ENCODE data around the gene SLC35D2.
"Not testable (repeated sequence)": the region's sequence is repeated elsewhere in the genome, so short reads cannot be mapped to it uniquely, and the experiment has no call there.

Gene SLC35D2

DNA sequence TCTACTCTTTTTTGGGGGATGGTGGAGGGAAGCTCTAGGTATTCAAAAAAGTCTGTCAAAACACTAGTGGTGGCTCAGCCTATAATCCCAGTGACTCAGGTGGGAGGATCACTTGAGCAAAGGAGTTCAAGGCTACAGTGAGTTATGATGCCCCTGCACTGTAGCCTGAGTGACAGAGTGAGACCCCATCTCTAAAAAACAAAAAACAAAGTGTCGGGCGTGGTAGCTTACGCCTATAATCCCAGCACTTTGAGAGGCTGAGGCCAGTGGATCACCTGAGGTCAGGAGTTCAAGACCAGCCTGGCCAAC is 15.8 kb upstream of the SLC35D2 start:
- DNase-seq, result no peak

DNA sequence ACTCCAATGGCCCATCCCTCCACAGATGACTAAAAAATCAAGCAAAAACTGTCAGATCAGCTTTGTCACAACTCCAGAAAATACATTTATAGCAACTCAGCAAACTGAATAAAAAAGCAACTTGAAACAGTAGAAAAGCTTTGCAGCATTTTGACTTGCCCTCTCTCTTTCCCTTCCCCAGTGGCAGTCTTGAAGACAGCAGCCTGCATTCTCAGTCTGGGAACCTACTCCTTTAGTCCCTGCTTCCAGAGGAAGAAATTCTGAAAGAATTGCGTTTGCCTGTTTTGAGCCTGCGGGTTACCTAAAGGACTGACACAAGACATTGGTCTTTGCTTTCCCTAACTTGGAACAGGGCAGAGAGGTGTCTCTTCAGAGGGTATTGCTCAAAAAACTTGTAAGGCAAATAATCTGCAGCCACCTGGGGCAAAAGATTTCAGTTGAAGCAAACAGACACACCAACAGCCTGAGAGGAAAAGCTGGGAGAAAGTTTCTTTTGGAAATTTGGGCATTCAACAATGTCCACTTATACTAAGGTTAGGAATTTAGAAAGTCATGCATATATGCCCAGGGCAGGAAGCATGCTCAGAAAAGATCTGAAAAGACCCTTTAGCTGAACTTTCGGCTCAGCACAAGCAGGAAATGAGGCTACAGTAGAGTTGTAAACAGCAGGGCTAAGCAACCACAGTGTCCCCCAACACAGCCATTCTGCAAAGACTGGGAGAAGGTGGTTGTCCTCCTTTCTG is 15.2 kb upstream of the SLC35D2 start:
- DNase-seq, result no peak

DNA sequence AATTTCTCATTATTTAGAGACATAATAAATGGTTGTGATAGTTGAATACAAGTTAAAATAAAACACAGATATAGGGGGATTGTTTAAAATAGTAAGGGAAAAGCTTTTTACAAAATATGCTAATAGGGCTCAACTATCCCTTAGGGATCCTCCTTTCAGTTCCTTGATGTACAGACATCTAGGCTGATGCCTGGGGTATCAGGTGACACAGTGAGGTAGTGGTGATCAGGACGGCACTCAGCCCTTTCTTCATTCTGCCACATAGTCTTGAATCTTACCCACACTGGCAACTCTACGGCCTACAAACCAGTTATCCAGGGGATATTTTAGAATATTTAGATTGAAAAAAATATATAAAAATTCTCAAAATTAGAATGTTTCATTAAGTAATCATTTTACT is 12.5 kb upstream of the SLC35D2 start:
- DNase-seq, result no peak

DNA sequence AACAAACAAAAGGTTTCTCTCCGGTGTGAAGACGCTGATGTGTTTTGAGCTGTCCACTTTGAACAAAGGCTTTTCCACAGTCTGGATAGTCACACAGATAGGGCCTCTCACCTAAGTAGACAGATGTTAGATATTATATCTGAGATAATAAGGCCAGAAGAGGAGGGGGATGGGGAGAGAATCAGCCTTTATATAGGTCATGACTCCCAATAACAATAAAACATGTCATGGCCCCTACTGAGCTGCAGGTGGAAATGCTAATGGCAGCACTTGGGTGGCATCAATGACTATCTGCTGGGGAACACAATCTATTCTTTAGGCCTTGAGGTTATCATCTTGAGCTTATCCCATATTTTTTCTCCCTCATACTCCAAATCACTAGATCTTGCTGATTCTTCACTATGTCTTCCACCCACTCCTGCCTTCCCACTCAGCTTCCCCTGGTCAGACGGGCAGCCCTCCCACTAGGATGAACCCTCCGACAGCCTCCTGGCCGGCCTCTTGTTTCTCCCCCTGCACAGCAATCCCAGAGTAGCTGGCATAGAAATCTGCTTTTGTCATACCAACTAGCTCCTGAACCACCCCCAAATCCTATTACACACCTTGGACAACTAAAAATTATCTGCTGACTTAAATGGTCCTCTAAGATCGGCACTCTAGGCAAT is 11.5 kb upstream of the SLC35D2 start:
- no peak for DNase-seq

DNA sequence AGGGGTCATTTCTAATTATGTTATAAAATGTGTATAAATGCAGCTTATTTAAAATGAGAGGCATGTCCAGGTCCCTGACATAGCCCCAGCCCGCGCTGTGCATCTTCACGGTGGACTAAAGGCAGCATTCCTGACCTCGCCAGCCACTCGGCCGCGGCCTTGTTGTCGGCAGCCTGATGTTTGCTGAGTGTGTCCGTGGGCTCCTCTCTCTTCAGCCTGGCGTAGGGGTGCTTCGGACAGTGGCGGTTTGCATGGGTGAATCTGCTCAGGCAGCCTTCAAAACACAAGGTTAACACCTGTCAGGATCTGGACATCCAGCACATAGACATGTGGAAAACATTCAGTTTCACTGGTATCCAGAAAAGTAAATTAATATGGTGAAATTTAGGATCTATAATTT is 8.8 kb upstream of the SLC35D2 start:
- no peak for DNase-seq

DNA sequence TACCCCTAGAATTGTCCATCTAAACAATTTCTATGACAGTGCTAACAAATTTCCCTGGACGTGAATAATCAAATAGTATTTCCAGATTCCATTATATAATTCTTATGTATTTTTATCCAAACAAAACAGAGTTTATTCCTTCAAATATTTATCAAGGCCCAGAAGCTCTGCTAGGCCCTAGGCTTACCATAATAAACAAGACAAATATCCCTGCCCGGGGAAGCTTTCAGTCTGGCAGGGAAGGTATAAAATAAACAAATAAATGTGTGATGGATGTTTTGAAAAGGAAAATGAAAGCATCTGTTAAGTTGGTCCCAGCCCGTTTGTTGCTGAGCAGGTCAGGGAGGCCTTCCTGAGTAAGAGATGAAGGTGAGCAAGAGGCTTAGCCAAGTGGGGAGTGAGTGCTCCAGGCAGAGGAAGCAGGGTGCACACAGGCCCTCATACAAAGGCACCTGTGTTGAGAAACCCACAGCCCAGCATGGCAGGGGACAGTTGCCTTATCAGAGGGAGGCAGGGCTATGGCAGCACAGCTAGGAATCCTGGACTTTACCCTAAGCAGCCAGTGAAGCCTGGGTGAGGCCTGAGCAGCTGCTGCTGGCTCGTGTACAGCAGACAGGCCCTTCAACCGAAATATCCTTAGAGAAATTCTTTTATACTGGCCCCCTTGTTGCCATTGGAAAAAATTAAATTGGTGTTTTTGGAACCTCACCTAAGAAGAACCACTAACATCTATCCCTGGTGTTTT is 7.7 kb upstream of the SLC35D2 start:
- no peak for DNase-seq

DNA sequence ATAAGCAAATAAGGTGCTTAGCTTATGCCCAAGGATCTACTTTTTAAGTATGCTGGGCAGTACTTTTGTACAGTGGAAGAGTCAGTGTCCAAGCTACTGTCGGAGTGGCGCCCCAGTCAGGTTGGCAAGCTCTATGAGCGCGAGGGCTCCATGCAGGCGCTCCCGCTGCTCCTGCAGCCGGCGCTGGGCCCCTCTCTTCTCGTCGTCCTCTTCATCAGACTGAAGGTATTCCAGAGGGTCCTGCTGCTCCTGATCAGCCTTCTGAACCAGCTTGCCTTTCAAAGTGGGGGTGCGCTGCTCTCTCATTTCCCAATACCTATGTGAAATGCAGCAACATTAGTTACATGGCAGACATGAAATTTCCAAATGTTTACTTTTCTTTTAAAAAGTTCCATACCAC is 4.6 kb upstream of the SLC35D2 start:
- DNase-seq, result no peak

DNA sequence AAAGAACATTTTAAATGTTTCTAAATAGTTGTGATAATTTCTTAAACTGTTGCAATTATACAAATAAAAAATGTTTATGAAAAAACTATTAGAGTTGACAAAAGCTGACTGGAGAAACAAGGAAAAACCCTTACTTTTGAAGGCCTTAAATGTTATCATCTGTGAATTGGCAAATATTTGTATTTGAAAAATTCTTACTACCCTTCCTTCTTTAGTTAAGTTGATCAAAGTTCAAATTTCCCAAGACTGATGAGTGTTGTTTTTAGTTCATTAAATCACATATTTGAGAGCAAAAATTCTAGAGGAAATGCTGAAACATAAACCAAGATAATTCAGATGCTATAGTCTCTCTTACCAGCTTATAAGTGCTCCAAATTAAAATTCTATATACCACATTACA is 2.6 kb upstream of the SLC35D2 start:
- DNase-seq, result no peak

DNA sequence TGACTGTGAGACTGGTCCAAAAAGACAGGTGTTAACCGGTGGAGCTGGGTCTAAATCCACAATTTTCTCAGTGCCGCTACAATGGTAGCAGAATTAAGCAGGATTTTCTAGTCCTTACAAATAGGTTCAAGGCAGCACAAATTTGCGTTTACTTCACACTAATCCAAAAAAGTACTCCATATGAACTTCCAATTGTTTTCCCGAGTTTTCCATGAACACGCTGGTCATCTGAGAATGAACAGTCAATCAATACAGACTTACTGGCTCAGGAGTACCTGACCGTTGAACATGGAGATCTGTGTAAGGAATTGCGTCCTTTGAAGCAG is 709 bp downstream of the SLC35D2 start:
- DNase-seq, result no peak

DNA sequence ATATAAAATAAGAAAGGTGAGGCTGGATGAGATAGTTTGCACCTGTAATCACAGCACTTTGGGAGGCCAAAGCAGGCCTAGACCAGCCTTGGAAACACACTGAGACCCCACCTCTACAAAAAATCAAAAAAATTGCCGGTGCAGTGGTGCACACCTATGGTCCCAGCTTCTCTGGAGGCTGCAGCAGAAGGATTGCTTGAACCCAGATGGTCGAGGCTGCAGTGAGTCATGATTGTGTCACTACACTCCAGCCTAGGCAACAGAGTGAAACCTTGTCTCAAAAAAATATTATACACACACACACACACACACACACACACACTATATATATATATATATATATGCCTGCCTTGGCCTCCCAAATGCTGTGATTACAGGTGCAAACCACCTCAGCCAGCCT is 1.3 kb downstream of the SLC35D2 start:
- DNase-seq, result no peak

DNA sequence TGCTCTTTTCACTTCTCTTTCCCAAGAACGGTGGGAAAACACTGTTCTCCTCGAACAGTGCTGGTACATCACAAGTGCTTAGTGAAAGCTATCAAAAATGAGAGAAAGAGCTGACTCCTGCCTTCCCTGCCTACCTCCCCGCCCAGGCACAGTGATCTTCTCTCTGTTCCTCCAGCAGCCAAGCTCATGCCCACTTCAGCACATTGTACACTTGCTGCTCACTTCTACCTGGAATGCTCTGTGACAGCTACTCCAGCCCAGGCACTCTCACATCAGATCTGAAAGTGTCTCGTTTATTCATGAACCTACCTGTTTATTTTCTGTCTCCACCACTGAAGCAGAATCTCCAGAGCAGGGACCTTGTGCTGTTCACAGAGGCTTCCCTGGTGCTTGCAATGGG is 1.8 kb downstream of the SLC35D2 start:
- no peak for DNase-seq

DNA sequence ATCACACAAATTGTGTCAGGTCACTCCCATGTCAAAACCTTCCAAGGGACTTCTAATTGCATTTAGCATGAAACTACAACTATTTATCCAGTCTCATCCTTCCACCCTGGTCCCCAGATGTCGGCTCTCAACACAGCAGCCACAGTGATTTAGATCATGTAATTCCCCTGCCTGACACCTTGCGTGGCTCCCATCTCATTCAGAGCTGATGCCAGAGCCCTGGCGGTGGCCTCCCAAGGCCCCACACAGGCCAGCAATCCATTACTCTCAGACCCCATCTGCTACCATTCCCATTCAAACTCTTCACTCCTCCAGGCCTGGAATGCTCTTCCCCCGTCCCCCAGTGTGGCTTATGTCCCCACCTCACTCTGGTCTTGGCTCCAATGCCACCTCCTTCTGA is 2.4 kb downstream of the SLC35D2 start:
- DNase-seq, result no peak

DNA sequence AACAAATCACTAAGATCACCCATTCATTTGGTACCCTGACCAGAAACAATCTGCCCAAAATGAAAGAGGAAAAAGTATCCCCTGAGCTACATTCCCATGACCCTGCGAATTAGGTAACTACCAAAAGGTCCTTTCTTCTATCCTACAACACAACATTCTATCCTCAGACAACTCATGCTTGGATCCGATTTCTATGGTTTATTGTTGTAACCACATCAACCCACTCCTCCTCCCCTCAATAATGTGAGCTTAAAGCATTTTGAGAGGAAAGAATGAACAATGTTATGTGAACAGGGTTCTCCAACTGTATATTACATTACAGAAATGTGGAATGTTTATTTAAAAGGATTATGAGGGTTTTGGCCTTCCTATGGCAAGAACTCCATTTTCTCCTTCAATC is 4.0 kb downstream of the SLC35D2 start:
- DNase-seq, result no peak

DNA sequence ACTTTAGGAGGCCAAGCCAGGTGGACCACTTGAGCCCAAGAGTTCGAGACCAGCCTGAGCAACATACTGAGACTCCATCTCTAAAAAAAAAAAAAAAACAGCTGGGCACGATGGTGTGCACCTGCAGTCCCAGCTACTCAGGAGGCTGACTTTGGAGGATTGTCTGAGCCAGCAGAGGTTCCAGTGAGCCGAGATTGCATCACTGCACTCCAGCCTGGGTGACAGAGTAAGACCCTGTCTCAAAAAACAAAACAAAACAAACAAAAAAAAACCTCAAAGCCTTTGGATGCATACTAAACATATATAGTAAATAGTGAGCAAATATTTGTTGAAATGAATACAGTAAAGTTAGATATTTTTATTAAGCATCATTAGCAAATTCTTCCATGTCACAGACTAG is 5.3 kb downstream of the SLC35D2 start:
- no peak for DNase-seq

DNA sequence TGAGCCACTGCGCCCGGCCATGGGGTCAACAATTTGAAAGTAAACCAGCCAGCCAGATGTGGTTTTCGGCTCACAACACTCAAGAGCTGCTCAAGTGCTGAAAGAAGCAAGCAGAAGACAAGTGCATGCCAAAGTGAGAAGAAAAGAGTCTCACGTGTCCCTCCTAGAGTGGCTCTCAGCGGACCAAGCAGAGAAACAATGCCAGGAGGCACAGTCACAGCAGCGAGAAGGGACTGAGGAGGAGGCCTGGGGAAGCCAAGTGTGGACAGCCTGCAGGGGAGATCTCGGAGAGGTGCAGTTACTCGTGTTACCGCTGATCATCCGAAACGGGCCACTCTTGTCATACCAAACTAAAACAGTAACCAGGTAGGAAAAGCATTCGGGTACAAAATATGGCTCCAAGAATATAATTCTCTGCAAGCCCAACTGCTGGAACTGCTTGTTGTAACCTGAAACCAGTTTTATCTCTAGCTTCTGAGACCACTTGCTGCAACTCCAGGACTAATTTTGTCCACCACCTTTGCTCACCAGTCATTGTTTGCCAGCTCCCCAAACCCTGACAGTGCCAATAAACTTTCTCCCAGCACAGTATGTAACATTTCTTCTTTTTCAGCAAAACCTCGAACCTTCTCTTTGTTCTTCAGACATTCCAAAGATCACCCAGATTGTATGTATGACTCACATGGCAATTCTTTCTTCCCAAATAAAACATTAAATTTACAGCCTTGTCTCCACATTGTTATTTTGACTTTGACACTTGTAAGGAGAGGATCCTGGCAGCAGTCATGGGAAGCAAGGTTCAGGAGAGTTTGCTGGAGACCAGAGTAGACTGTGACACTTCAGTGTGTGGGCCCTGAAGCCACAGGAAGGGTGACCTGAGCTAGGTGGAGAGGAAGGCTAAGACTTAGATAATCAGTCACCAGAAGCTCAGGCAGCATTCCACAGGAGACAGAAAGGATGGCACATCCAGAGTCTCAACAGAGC is 6.3 kb downstream of the SLC35D2 start:
- no peak for DNase-seq

DNA sequence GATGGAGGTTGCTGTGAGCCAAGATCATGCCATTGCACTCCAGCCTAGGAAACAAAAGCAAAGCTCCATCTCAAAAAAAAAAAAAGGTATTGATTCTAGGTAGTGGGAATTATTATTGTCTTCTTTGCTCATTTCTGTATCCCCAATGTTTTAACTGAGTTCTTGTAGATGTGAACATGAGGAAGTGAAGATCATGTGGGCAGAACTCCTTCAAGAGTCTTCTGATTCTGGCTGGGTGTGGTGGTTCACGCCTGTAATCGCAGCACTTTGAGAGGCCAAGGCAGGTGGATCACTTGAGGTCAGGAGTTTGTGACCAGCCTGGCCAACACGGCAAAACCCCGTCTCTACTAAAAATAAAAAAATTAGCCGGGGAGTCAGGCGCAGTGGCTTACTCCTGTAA is 8.0 kb downstream of the SLC35D2 start:
- DNase-seq, result not testable (repeated sequence)

DNA sequence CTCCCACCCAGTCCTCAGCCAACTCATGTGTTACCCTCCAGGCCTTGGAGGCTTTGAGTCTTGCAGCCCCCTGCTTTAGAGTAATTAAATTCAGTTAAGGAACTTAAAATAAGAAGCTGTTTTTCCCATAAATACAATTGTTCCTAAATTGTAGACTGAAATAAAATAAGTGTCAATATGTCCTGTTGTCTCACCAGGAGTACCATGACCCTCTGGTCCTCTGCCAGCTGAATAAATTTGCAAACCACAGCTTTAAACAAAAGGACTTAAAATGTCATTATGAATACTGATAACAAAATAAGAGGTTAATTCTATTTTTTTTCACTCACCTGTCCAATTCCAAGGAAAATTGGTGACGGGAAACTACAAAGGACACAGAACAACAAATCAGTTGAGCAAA is 15.6 kb downstream of the SLC35D2 start:
- no peak for DNase-seq

DNA sequence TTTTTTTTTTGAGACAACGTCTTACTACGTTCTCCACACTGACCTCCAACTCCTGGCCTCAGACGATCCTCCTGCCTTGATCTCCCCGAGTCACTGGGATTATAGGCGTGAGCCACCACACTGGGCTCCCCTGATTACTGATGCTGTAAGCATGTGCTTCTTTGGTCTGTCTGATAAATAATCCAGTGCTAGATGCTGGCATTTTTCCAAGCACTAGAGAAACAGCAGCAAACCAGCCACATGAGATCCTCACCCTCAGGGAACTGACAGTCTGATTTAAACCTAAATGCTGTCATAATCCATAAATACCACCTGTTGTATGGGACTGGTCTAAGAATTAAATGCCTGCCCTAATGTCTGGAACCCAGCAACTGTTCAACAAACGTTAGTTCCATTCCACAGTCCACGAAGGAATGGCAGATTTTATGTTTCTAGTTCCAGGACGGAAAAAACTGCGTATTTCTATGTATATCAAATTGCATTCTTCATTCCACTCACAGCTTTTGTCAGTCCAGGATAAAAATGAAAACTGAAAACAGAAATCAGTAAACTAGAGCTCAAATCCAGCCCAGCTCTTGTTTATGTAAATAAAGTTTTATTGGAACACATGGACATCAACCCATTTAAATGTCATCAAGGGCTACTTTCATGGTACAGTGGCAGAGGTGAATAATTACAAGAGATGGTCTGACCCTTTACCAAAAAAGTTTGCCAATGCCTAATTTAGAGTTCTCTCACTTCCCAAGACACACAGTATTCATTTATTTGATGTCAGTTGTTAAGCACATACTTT is 20.1 kb downstream of the SLC35D2 start:
- DNase-seq, result no peak

DNA sequence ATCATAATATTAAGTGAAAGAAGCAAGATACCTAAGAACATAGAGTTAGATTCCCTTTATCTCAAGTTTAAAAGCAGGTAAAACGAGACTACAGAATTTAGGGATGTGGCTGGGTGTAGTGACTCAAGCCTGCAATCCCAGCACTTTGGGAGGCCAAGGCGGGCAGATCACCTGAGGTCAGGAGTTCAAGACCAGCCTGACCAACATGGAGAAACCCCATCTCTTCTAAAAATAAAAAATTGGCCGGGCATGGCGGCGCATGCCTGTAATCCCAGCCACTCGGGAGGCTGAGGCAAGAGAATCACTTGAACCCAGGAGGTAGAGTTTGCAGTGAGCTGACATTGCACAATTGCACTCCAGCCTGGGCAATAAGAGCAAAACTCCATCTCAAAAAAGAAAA is 21.4 kb downstream of the SLC35D2 start:
- not testable (repeated sequence) for DNase-seq

DNA sequence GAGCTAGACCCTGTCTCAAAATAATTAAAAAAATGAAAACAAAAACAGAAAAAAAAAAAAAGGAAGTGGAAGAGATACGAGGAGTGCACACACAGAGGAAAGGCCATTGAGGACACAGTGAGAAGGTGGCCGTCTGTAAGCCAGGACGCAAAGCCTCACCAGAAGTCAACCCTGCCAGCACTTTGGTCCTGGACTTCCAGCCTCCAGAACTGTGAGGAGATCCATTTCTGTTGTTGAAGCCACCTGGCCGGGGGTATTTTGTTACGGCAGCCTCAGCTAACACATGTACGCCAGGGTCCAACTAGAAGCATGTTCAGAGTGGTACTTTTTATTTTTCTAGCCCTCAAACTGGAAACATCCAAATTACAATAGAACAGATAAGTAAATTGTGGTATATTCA is 21.8 kb downstream of the SLC35D2 start:
- no peak for DNase-seq

DNA sequence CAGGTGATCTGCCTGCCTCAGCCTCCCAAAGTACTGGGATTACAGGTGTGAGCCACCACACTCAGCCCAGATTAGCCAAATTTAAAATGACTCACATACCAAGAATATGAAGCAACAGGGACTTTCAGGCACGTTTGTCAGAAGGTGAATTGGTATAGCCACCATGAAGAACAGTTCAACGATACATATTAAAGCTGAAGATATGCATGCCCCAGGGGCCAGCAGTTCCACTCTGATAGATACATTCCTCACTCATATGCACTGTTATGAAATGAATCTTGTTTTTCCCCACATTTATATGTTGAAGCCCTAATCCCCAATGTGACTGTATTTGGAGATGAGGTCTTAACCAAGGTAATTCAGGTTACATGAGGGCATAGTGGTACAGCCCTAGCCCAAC is 22.5 kb downstream of the SLC35D2 start:
- DNase-seq, result no peak

DNA sequence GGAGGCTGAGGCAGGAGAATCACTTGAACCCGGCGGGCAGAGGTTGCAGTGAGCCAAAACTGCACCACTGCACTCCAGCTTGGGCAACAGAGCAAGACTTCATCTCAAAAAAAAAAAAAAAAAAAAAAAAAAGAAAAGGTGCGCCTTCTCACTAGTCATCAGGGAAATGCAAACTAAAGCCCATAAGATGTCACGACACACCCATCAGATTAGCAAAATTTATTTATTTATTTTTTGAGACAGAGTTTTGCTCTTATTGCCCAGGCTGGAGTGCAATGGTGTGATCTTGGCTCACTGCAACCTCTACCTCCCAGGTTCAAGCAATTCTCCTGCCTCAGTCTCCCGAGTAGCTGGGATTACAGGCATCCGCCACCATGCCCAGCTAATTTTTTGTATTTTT is 23.0 kb downstream of the SLC35D2 start:
- not testable (repeated sequence) for DNase-seq

DNA sequence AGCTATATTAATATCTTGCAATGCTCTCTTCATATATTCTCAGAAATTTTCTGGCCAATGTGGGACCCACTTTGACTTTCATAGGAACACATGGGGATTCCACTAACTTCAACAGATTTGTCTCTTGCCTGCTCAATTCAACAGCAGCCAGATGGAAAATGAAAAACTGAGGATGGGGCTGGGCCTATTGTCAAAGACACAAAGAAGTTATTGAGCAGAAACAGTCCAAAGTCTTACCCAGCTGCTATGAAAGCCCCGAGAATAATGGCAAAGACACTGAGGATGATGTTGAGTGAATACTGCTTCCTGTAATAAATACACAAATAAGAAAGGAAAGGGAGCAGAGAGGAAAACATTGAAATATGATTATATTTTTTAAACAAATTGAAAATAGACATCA is 32.6 kb downstream of the SLC35D2 start:
- DNase-seq, result no peak
